Upper lobe of right lung (tissue), 1 donor: Measurements from ENCODE around the gene SLC35E1. TPM values are rescaled to one million over a fixed set of nuclear protein-coding genes. Genes with fewer than 3 reads are reported as not detected.

Experiments used
- ATAC-seq: fragments of 200-7000 bp; cut with Tn5 transposase; one replicate; pipeline ENCODE4 v1.9.1; 2020; ENCODE audit warnings: mild to moderate bottlenecking, moderate library complexity
- DNase-seq: peaks from one replicate; pipeline ENCODE4 v3.0.0-alpha.2; 2020
- H3K27ac ChIP-seq: fragments of 200-600 bp; one replicate; pipeline ENCODE4 v1.8.0; 2022
- H3K27me3 ChIP-seq: fragments of 200-600 bp; one replicate; pipeline ENCODE4 v1.8.0; 2022; ENCODE audit warnings: mild to moderate bottlenecking
- H3K36me3 ChIP-seq: fragments of 200-600 bp; one replicate; pipeline ENCODE4 v1.8.0; 2022
- H3K4me1 ChIP-seq: fragments of 200-600 bp; one replicate; pipeline ENCODE4 v1.8.0; 2022
- H3K4me3 ChIP-seq: fragments of 200-600 bp; one replicate; pipeline ENCODE4 v1.8.0; 2022; ENCODE audit warnings: mild to moderate bottlenecking
- H3K9me3 ChIP-seq: fragments of 200-600 bp; one replicate; pipeline ENCODE4 v1.8.0; 2022
- CTCF ChIP-seq: fragments of 200-600 bp; IDR thresholded peaks from one replicate; pipeline ENCODE4 v1.8.0; 2022; ENCODE audit warnings: antibody characterized with exemption
- intact Hi-C: fragments of 100-400 bp; cut with DNase I; formaldehyde crosslinking; loops from one replicate; pipeline ENCODE4 v1.11.0; 2022
- total RNA-seq: library from RNA; stranded (reverse); fragmentation: NEBNext Ultra II Directional; extraction: Animal tissue kit (Norgen Biotek cat#: 25700); gene quantifications from one replicate; pipeline ENCODE4 v1.2.1, GENCODE V29; 2021
- donor health status: DM: no; HTN: yes; CAD: no; lungs with severe emphysema.

Gene SLC35E1
- total RNA-seq, 1 donor from 2014 or later = 51.2 TPM

GRCh38 chr19:16527334-16527935 is 44.8 kb downstream of the SLC35E1 start:
- Histone ChIP-seq H3K9me3 (no peaks in the 10 kb centered on the region), H3K36me3 (peaks cover 100% of the 10 kb centered on the region), H3K4me1 (no peaks in the 10 kb centered on the region), H3K27ac (no peak overlapping the region), H3K27me3 (no peaks in the 10 kb centered on the region), H3K4me3 (no peak overlapping the region)
- DNase-seq = no peak
- ATAC-seq = no peak
- no peak for TF ChIP-seq CTCF
- intact Hi-C loops = no loop called here

GRCh38 chr19:16525751-16526481 is 46.3 kb downstream of the SLC35E1 start:
- no peak overlapping the region for H3K27ac ChIP-seq
- peaks cover 99% of the 10 kb centered on the region for H3K36me3 ChIP-seq
- H3K4me1 ChIP-seq = no peaks in the 10 kb centered on the region
- TF ChIP-seq CTCF = no peak
- H3K4me3 ChIP-seq = no peak overlapping the region
- no peaks in the 10 kb centered on the region for H3K9me3 ChIP-seq
- intact Hi-C loops = no loop called here
- no peaks in the 10 kb centered on the region for H3K27me3 ChIP-seq
- ATAC-seq (no peak), DNase-seq (no peak)

GRCh38 chr19:16524991-16525734 is 47.1 kb downstream of the SLC35E1 start:
- TF ChIP-seq CTCF = no peak
- H3K4me3 ChIP-seq = no peak overlapping the region
- no peak overlapping the region for H3K27ac ChIP-seq
- H3K36me3 ChIP-seq = peaks cover 99% of the 10 kb centered on the region
- H3K9me3 ChIP-seq = no peaks in the 10 kb centered on the region
- H3K4me1 ChIP-seq = no peaks in the 10 kb centered on the region
- DNase-seq (no peak), ATAC-seq (no peak)
- no peaks in the 10 kb centered on the region for H3K27me3 ChIP-seq
- intact Hi-C loops = no loop called here

- Histone ChIP-seq H3K27ac (no peak overlapping the region), H3K4me1 (no peaks in the 10 kb centered on the region), H3K9me3 (no peaks in the 10 kb centered on the region), H3K36me3 (peaks cover 99% of the 10 kb centered on the region), H3K4me3 (no peak overlapping the region), H3K27me3 (no peaks in the 10 kb centered on the region)
- intact Hi-C loops = no loop called here
- ATAC-seq (no peak), DNase-seq (no peak)
- no peak for TF ChIP-seq CTCF
These were observed 49.4 kb downstream of the SLC35E1 start for GRCh38 chr19:16522559-16523377.

- intact Hi-C loops = no loop called here
- Histone ChIP-seq H3K9me3 (no peaks in the 10 kb centered on the region), H3K27ac (no peak overlapping the region), H3K4me3 (no peak overlapping the region), H3K36me3 (peaks cover 99% of the 10 kb centered on the region), H3K4me1 (no peaks in the 10 kb centered on the region), H3K27me3 (no peaks in the 10 kb centered on the region)
- ATAC-seq (no peak), DNase-seq (no peak)
- TF ChIP-seq CTCF = no peak
These were observed 50.4 kb downstream of the SLC35E1 start for GRCh38 chr19:16521715-16522289.
